Stimulated activated CD4-positive, alpha-beta T cell treated with anti-CD3 and anti-CD28 coated beads, TNF-alpha, amount 100 ng/mL, for 1 hour (primary cell): ENCODE results near the gene GBP4.
"Not testable (repeated sequence)": the region's sequence is repeated elsewhere in the genome, so short reads cannot be mapped to it uniquely, and the experiment has no call there.

Source experiments
- DNase-seq, 3 donors: peaks; one replicate each; pipeline ENCODE4 v3.0.0-alpha.2; 2020; ENCODE audit warnings: low read depth in 3 of 3, low spot score in 1 of 3

The GBP4 gene

GRCh38 chr1:89198491-89199072, at the start of gene GBP4:
TSS of gene GBP4 (minus strand) at chr1:89198942. CDS start at chr1:89198834, 108 bp downstream.
- peak in 2 of 3 donors; percentile 9 to 25 for DNase-seq

- DNase-seq, result no peak
Observed at GRCh38 chr1:89243046-89243445, 44.3 kb upstream of the GBP4 start.

GRCh38 chr1:89221341-89221740, 22.6 kb upstream of the GBP4 start:
- DNase-seq, result no peak

GRCh38 chr1:89219851-89220250, 21.1 kb upstream of the GBP4 start:
- not testable (repeated sequence) for DNase-seq

GRCh38 chr1:89218941-89219340, 20.2 kb upstream of the GBP4 start:
- not testable (repeated sequence) for DNase-seq

GRCh38 chr1:89213347-89213746, 14.6 kb upstream of the GBP4 start:
- no peak for DNase-seq

- no peak for DNase-seq
Observed at GRCh38 chr1:89211035-89211634, 12.4 kb upstream of the GBP4 start.

- no peak for DNase-seq
Observed at GRCh38 chr1:89206373-89206772, 7.6 kb upstream of the GBP4 start.

- no peak for DNase-seq
Observed at GRCh38 chr1:89203166-89203565, 4.4 kb upstream of the GBP4 start.

GRCh38 chr1:89201106-89201794, 2.5 kb upstream of the GBP4 start:
- no peak for DNase-seq

- DNase-seq, result no peak
Observed at GRCh38 chr1:89200663-89201062, 1.9 kb upstream of the GBP4 start.

GRCh38 chr1:89199525-89200031, 836 bp upstream of the GBP4 start:
- DNase-seq, result no peak

GRCh38 chr1:89198081-89198480, 661 bp downstream of the GBP4 start:
- no peak for DNase-seq

- DNase-seq, result no peak
Observed at GRCh38 chr1:89195476-89195875, 3.3 kb downstream of the GBP4 start.

GRCh38 chr1:89191314-89191713, 7.4 kb downstream of the GBP4 start:
- DNase-seq, result no peak

- no peak for DNase-seq
Observed at GRCh38 chr1:89190017-89190416, 8.7 kb downstream of the GBP4 start.

GRCh38 chr1:89179343-89179742, 19.4 kb downstream of the GBP4 start:
- DNase-seq, result no peak

- no peak for DNase-seq
Observed at GRCh38 chr1:89176971-89177370, 21.8 kb downstream of the GBP4 start.

GRCh38 chr1:89175601-89176256, 23.0 kb downstream of the GBP4 start, which contains the start of gene GBP7:
TSS of gene GBP7 (minus strand) at chr1:89176003. CDS start at chr1:89171935, 4,068 bp downstream.
- DNase-seq, result no peak

GRCh38 chr1:89174491-89174890, 24.3 kb downstream of the GBP4 start:
- DNase-seq, result no peak

- DNase-seq, result no peak
Observed at GRCh38 chr1:89172468-89173143, 26.1 kb downstream of the GBP4 start.
